ENCODE data around the gene WASL.

The WASL gene

DNA sequence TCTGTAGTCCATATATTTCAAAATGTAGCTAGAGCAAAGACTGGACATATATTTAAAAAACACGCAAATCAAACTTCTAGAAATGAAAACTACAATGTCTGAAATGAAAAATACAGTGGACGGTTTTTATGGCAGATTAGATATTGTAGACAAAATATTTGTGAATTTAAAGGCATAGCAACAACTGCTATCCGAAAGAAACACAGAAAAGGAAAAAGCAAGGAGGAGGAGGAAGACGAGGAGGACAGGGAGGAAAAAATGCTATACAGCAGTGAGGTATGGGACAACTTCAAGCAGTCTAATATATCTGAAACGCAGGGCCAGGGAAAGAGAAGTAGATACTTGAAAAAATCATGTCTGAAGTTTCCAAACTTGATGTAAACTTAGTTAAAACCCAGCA, 13.3 kb downstream of the WASL start:
- Histone ChIP-seq H3K9ac (ENCODE audit: low read length) (no peak overlapping the region), H3K4me3 (ENCODE audit: low read length) (no peak overlapping the region), H3K27ac (ENCODE audit: low read length) (no peak overlapping the region), H3K4me2 (ENCODE audit: low read length) (no peak overlapping the region), H3K36me3 (replicated peaks; ENCODE audit: low read depth, low read length) (peaks cover 30% of the 10 kb centered on the region), H3K4me1 (ENCODE audit: low read length) (no peaks in the 10 kb centered on the region), H3K27me3 (ENCODE audit: low read depth, low read length) (no peaks in the 10 kb centered on the region), H2AFZ (ENCODE audit: low read depth, low read length) (no peak overlapping the region), H4K20me1 (ENCODE audit: insufficient read depth, low read length) (peaks cover 37% of the 10 kb centered on the region), H3K79me2 (ENCODE audit: low read length) (peaks cover 98% of the 10 kb centered on the region), H3K9me3 (ENCODE audit: insufficient read depth, low read length) (peaks cover 6% of the 10 kb centered on the region; the same call in 1 of the 2 replicates)
- no peak for TF ChIP-seq EZH2phosphoT487 (IDR thresholded peaks at IDR 0.05; ENCODE audit: low read depth)
- TF ChIP-seq, protein P1, sequence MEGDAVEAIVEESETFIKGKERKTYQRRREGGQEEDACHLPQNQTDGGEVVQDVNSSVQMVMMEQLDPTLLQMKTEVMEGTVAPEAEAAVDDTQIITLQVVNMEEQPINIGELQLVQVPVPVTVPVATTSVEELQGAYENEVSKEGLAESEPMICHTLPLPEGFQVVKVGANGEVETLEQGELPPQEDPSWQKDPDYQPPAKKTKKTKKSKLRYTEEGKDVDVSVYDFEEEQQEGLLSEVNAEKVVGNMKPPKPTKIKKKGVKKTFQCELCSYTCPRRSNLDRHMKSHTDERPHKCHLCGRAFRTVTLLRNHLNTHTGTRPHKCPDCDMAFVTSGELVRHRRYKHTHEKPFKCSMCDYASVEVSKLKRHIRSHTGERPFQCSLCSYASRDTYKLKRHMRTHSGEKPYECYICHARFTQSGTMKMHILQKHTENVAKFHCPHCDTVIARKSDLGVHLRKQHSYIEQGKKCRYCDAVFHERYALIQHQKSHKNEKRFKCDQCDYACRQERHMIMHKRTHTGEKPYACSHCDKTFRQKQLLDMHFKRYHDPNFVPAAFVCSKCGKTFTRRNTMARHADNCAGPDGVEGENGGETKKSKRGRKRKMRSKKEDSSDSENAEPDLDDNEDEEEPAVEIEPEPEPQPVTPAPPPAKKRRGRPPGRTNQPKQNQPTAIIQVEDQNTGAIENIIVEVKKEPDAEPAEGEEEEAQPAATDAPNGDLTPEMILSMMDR (IDR thresholded peaks at IDR 0.05; ENCODE audit: low read depth, low read length) = no peak

DNA sequence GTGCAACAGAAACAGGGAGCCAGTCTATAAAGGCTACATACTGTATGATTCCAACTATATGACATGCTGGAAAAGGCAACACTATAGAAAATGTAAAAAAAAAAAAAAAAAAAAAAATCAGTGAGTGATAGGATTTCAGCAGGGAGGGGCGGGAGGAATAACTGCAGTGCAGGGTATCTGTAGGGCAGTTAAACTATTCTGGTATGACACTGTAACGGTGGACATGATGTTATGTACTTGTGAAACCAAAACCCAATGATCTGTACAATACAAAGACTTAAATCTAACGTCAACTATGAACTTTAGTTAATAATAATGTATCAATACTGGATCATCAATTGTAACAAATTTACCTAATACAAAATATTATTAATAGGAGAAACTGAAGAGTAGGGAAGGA, 14.3 kb downstream of the WASL start:
- Histone ChIP-seq H3K27ac (ENCODE audit: low read length) (no peak overlapping the region), H3K36me3 (replicated peaks; ENCODE audit: low read depth, low read length) (peaks cover 30% of the 10 kb centered on the region), H3K4me3 (ENCODE audit: low read length) (no peak overlapping the region), H3K4me2 (ENCODE audit: low read length) (no peak overlapping the region), H4K20me1 (ENCODE audit: insufficient read depth, low read length) (peaks cover 36% of the 10 kb centered on the region), H2AFZ (ENCODE audit: low read depth, low read length) (no peak overlapping the region), H3K4me1 (ENCODE audit: low read length) (no peaks in the 10 kb centered on the region), H3K27me3 (ENCODE audit: low read depth, low read length) (no peaks in the 10 kb centered on the region), H3K9ac (ENCODE audit: low read length) (no peak overlapping the region), H3K9me3 (ENCODE audit: insufficient read depth, low read length) (peaks cover 6% of the 10 kb centered on the region; the same call in 1 of the 2 replicates), H3K79me2 (ENCODE audit: low read length) (peaks cover 100% of the 10 kb centered on the region)
- TF ChIP-seq EZH2phosphoT487 (IDR thresholded peaks at IDR 0.05; ENCODE audit: low read depth) = no peak
- TF ChIP-seq, protein P1 (IDR thresholded peaks at IDR 0.05; ENCODE audit: low read depth, low read length) = no peak

DNA sequence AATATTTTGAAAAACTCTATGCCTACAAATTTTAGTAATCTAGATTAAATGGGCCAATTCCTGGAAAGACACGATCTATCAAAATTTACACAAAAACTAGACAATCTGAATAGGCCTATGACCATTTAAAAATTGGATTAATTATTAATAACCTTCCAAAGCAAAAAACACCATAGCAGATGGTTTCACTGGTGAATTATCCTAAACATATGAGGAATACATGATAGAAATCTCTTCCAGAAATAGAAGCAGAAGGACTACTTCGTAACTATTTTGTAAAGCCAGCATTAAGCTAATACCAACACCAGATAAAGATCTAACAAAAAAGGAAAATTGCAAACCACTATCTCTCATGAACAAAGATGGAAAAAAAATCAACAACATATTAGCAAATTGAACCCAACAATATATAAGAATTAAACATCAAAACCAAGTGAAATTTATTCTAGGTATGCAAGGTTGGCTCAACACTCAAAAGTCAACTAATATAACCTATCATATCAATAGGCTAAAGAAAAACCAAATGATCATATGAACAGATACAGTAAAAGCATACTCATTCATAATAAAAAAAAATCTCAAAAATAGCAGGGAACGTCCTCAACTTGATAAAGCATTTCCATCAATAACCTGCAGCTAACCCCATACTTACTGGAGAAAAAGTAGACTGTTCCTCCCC, 16.3 kb downstream of the WASL start:
- no peak overlapping the region for H3K27ac ChIP-seq (ENCODE audit: low read length)
- no peaks in the 10 kb centered on the region for H3K27me3 ChIP-seq (ENCODE audit: low read depth, low read length)
- no peak overlapping the region for H3K4me2 ChIP-seq (ENCODE audit: low read length)
- H4K20me1 ChIP-seq (ENCODE audit: insufficient read depth, low read length) = peaks cover 37% of the 10 kb centered on the region
- peaks cover 96% of the 10 kb centered on the region for H3K79me2 ChIP-seq (ENCODE audit: low read length)
- H3K9me3 ChIP-seq (ENCODE audit: insufficient read depth, low read length) = peaks cover 6% of the 10 kb centered on the region; the same call in 1 of the 2 replicates
- no peaks in the 10 kb centered on the region for H3K4me1 ChIP-seq (ENCODE audit: low read length)
- no peak overlapping the region for H3K9ac ChIP-seq (ENCODE audit: low read length)
- H2AFZ ChIP-seq (ENCODE audit: low read depth, low read length) = no peak overlapping the region
- no peak for TF ChIP-seq EZH2phosphoT487 (IDR thresholded peaks at IDR 0.05; ENCODE audit: low read depth)
- TF ChIP-seq, protein P1 (IDR thresholded peaks at IDR 0.05; ENCODE audit: low read depth, low read length) = no peak
- H3K4me3 ChIP-seq (ENCODE audit: low read length) = no peak overlapping the region
- H3K36me3 ChIP-seq (replicated peaks; ENCODE audit: low read depth, low read length) = peaks cover 23% of the 10 kb centered on the region

DNA sequence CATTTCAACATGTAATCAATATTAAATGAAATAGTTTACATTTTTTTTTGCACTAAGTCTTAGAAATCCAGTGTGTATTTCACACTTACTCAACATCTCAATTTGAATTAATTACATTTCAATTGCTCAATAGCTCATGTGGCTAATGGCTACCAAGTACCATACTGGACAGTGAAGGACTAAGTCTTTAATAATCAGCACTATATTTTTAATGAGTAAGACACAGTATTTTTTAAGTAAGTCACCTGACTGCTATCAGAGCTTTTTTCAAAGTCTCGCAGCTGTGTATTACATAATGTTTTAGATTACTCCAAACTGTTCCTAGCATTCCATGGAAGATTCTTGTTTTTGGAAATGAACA, 19.6 kb downstream of the WASL start:
- TF ChIP-seq, protein P1 (IDR thresholded peaks at IDR 0.05; ENCODE audit: low read depth, low read length) = no peak
- TF ChIP-seq EZH2phosphoT487 (IDR thresholded peaks at IDR 0.05; ENCODE audit: low read depth) = no peak
- no peak overlapping the region for H3K9ac ChIP-seq (ENCODE audit: low read length)
- H3K79me2 ChIP-seq (ENCODE audit: low read length) = peaks cover 95% of the 10 kb centered on the region
- H3K4me3 ChIP-seq (ENCODE audit: low read length) = no peak overlapping the region
- H4K20me1 ChIP-seq (ENCODE audit: insufficient read depth, low read length) = peaks cover 36% of the 10 kb centered on the region
- peaks cover 14% of the 10 kb centered on the region for H3K36me3 ChIP-seq (replicated peaks; ENCODE audit: low read depth, low read length)
- no peak overlapping the region for H2AFZ ChIP-seq (ENCODE audit: low read depth, low read length)
- no peak overlapping the region for H3K27ac ChIP-seq (ENCODE audit: low read length)
- H3K4me1 ChIP-seq (ENCODE audit: low read length) = no peaks in the 10 kb centered on the region
- H3K9me3 ChIP-seq (ENCODE audit: insufficient read depth, low read length) = peaks cover 3% of the 10 kb centered on the region; the same call in 1 of the 2 replicates
- no peaks in the 10 kb centered on the region for H3K27me3 ChIP-seq (ENCODE audit: low read depth, low read length)
- no peak overlapping the region for H3K4me2 ChIP-seq (ENCODE audit: low read length)
